ENCODE results near the gene C19orf67.

Gene C19orf67

DNA sequence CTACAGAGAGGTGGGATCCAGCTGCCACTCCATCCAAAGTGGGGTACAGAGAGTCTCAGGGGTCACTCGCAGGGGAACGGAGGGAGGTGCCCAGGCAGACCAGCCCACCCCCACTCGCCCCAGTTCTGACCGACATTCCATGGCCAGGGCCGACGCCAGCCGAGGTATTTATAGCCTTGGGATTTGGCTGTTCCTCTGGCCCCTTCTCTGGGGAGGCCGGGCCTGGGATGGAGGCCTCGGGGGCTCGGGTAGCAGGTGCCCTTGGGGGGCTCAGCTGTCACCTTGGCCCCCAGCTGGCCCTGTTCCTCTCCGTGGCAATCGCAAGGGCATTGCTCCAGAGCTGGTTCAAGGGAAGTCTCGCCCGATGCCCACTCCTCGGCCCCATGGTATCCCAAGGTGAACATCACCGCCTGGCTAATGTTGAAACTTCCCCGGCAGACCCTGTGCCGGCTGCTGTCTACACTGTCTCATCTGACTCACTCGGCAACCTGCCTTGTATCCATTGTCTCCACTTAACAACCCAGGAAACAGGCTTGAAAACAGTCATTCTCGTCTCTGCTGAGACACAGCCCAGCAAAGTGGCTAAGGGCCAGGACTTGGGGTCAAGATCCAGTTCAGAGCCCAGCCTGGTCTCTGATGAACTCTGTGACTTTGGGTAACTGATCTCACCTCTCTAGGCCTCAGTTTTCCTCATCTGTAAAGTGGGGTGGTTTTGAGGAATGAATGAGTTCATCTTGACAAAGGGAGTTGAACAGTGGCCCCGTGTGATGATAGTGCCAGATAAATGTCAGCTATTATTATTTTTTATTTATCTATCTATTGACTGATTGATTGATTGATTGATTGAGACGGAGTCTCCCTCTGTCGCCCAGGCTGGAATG is 22.2 kb upstream of the C19orf67 start:
- DNase-seq = no peak

- no peak for DNase-seq
Observed at GRCh38 chr19:14106840-14107239, 21.3 kb upstream of the C19orf67 start.

DNA sequence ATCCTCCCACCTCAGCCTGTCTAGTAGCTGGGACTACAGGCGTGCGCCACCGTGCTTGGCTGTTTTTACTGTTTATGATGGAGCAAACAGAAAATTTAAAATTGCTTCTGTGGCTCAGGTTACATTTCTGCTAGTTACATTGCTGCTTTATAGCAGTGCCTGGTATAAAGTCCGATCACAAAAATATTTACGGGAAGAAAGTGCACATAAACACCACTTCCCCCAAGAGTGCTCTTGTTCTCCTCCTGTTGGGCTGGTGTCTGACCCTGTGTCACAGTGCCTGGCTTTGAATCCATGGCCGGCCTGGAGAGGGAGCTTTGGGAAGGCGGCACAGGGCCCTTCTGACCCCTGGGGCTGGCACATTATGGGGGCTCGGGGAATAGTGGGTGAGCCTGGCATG is 20.1 kb upstream of the C19orf67 start:
- no peak for DNase-seq

- DNase-seq = no peak
Observed at GRCh38 chr19:14103310-14103709, 17.7 kb upstream of the C19orf67 start.

- DNase-seq = no peak
Observed at GRCh38 chr19:14102756-14103155, 17.2 kb upstream of the C19orf67 start.

DNA sequence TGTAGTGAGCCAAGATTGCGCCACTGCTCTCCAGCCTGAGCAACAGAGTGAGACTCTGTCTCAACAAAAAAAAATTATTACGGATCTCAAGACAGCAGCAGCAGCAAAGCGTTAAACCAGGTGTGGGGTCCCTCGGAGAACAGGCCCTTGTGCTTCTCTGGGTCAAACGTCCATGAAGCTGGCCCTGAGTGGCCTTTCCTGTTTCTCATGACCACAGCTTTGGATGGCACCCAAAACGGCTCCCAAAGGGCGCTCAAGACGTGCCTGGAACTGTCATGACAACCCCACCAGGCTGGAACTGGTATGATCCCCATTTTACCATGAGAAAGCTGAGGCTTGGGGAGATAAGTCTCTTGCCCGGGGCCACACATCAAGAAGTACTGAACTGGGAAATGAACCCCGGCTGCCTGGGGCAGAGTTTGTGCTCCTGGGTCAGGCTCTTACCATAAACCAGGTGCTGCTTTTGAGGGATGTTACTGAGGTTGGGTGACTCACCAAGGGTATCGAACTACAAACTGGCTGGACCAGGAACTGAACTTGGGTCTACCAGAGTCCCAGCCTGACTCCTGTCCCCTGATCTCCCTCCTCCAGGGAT is 16.6 kb upstream of the C19orf67 start:
- no peak for DNase-seq

- no peak for DNase-seq
Observed at GRCh38 chr19:14101003-14101545, 15.5 kb upstream of the C19orf67 start.

- DNase-seq = no peak
Observed at GRCh38 chr19:14097532-14098151, 12.1 kb upstream of the C19orf67 start.

- DNase-seq = no peak
Observed at GRCh38 chr19:14096272-14096992, 10.8 kb upstream of the C19orf67 start.

- DNase-seq = no peak
Observed at GRCh38 chr19:14094854-14095253, 9.3 kb upstream of the C19orf67 start.

GRCh38 chr19:14093117-14093823 is 7.7 kb upstream of the C19orf67 start:
- no peak for DNase-seq

- DNase-seq = no peak
Observed at GRCh38 chr19:14091813-14092462, 6.4 kb upstream of the C19orf67 start.

DNA sequence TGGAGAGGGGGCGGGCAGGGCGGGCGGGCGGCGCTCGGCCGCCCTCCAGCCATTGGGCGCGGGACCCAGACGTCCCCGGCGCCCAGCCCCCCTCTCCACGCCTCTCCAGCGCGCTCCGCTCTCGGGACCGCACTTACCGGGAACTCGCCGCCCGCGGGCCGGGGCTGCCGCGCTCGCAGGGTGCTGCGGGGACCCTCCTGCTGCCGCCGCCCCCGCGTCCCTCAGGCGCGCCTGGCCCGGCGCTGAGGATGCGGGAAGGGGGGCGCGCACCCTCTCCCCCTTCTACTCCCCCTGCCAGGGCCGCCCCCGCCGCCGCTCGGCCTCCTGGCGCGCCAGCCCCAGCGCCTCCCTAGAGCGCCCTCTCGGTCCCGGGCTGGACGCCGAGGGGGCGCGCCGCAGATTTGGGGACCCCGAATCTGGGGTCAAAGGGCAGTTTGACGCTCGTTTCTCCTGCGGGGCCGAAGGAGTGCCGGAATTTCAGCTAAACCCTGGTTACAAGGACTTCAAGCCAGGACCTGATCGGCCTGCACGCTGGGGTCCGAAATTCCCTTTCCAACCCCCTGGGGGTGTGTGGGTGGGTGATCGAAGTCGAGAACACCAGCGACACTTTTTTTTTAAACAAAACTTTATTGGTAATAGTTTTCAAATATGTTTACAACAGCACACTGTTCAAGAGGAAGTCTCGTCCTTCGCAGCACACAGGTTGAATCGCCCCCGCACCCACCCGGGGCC is 5.7 kb upstream of the C19orf67 start:
- peak in 1 of 2 experiments; percentile 66 for DNase-seq

DNA sequence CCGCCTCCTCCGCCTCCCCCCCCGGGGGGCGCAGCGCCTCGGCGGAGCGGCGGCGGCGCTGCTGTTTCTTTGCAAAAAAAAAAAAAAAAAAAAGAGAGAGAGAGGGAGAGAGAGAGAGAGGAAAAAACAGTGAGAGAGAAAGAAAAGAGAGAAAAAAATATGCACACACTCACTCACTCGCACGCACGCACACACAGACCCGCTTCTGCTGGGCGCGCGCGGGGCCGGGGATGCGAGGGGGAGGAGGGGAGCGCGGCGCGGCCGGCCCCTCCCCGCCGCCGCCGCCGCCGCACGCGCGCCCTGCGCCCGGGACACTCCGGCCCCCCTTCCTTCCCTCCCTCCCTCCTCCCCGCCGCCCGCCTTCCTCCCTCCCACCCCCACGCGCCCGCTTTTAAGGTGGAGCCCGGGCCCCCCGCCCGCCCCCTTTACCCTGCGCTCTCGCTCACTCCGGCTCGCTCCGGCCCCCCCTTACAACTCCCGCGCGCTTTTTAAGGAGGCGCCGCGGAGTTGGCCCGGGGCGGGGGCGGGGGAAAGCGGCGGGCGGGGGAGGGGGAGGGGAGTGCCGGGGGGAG is 5.0 kb upstream of the C19orf67 start, which contains the start of gene SAMD1:
TSS of gene SAMD1 (minus strand) at position 243 of the 572 bp plus-strand sequence.
- DNase-seq = peak in 1 of 2 experiments; percentile 69

DNA sequence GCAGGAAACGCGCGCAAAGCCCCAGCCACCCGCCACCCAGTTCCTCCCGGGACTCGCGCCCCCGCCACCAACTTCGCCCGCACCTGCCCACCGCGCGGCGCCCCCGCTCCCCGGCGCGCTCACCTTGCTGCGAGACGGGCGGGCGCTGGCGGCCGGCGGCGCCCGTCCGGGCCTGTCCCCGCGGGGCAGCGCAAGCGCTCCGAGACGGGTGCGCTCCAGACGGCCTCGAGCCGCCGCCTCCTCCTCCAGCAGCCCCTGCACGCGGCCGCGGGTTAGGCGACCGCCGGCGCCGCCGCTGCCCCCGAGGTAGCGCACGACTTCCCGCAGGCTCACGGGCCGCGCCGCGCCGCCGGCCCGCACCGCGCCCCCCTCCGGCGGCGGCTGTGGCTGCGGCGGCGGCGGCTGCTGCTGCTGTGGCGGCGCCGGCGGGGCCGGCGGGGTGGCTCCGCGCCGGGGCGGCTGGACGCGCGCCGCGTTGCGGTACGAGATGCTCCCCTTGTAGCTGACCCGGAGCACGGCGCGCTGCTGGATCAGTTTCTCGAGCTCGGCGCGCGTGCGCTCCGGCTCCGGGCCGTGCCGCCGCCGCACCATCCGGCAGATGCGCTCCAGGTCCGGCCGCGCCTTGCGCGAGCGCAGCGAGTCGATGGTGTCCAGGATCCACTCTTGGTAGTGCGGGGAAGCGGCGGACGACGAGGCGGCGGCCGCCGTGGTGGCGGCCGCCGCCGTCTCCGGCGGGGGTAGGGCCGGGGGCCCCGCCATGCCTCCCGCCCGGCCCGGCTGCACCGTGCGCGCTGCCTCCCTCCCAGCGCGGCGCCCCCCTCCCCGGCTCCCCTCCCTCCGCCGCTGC is 4.3 kb upstream of the C19orf67 start:
- no peak for DNase-seq

- DNase-seq = no peak
Observed at GRCh38 chr19:14089412-14089661, 3.8 kb upstream of the C19orf67 start.

DNA sequence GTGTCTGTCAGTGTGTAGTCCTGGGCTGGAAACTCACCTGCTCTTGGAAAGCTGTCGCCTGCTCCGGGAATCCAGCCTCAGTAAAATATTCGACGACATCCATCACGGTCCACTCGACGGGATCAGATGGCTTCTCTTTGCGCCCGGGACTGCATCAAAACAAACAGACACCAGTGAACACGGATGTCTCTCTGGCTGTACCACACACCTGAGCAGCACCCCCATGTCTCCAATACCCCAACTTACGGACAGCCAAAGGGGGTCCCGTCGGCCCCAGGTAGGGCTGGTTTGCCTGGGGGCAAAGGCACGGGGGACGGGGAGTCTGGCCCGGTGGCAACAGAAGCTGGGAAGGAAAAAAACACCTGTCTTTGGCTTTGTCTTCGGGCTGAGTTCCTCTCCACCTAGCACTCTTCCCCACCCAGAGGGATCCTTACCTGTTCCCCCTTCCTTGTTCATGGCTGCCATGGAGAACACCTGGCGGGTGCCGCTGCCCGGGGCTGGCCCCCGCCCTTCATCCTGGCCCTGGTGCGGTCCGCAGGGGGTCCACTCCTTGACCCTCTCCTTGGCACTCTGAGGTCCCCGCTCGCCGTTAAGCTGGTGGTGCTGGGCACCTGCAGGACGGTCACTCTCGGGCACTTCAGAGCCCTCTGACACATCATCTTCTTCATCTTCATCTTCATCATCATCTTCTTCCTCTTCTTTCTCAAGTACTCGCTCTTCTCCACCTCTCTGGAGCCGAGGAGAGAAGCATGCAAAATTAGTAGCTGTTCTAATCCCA is 3.2 kb upstream of the C19orf67 start:
- DNase-seq = no peak

- no peak for DNase-seq
Observed at GRCh38 chr19:14086098-14086497, 515 bp upstream of the C19orf67 start.

- no peak for DNase-seq
Observed at GRCh38 chr19:14082675-14082960, 3.0 kb downstream of the C19orf67 start.
